Measurements from ENCODE around the gene SLC7A1.

GRCh38 chr13:29569253-29570050 is 26.0 kb downstream of the SLC7A1 start:
- TF ChIP-seq POLR2A (IDR thresholded peaks at IDR 0.05) (no peak), CTCF (IDR thresholded peaks at IDR 0.05) (no peak)

Measured in suprapubic skin (tissue), 3 donors.